ENCODE results near the gene TMEM213.
"Not testable (repeated sequence)": the region's sequence is repeated elsewhere in the genome, so short reads cannot be mapped to it uniquely, and the experiment has no call there.

Gene TMEM213

GRCh38 chr7:138785587-138786437 is 12.0 kb upstream of the TMEM213 start:
- H3K4me3 ChIP-seq (ENCODE audit: low read length), result no peak overlapping the region
- TF ChIP-seq CTCF (IDR thresholded peaks at IDR 0.05; ENCODE audit: insufficient read depth, low read depth, low read length, missing control alignments), result no peak
- peak; percentile 4 for DNase-seq (ENCODE audit: low read depth)

- no peak overlapping the region for H3K4me3 ChIP-seq (ENCODE audit: low read length)
- TF ChIP-seq CTCF (IDR thresholded peaks at IDR 0.05; ENCODE audit: insufficient read depth, low read depth, low read length, missing control alignments), result no peak
- no peak for DNase-seq (ENCODE audit: low read depth)
Measured at GRCh38 chr7:138796038-138796615, 1.7 kb upstream of the TMEM213 start.

GRCh38 chr7:138797046-138797445 is 748 bp upstream of the TMEM213 start:
- DNase-seq (ENCODE audit: low read depth); H3K4me3 ChIP-seq (ENCODE audit: low read length): not testable (repeated sequence)

GRCh38 chr7:138798836-138799235 is 1.0 kb downstream of the TMEM213 start:
- TF ChIP-seq CTCF (IDR thresholded peaks at IDR 0.05; ENCODE audit: insufficient read depth, low read depth, low read length, missing control alignments), result no peak
- H3K4me3 ChIP-seq (ENCODE audit: low read length), result no peak overlapping the region
- DNase-seq (ENCODE audit: low read depth), result no peak

- H3K4me3 ChIP-seq (ENCODE audit: low read length), result no peak overlapping the region
- no peak for DNase-seq (ENCODE audit: low read depth)
- TF ChIP-seq CTCF (IDR thresholded peaks at IDR 0.05; ENCODE audit: insufficient read depth, low read depth, low read length, missing control alignments), result no peak
Measured at GRCh38 chr7:138799336-138800000, 1.7 kb downstream of the TMEM213 start.

- H3K4me3 ChIP-seq (ENCODE audit: low read length), result no peak overlapping the region
- DNase-seq (ENCODE audit: low read depth), result no peak
- TF ChIP-seq CTCF (IDR thresholded peaks at IDR 0.05; ENCODE audit: insufficient read depth, low read depth, low read length, missing control alignments), result no peak
Measured at GRCh38 chr7:138801256-138801655, 3.5 kb downstream of the TMEM213 start.

GRCh38 chr7:138802706-138803105 is 4.9 kb downstream of the TMEM213 start:
- DNase-seq (ENCODE audit: low read depth), result no peak
- no peak overlapping the region for H3K4me3 ChIP-seq (ENCODE audit: low read length)
- TF ChIP-seq CTCF (IDR thresholded peaks at IDR 0.05; ENCODE audit: insufficient read depth, low read depth, low read length, missing control alignments), result no peak
